ENCODE results near the gene NEU2.
"Not testable (repeated sequence)": the region's sequence is repeated elsewhere in the genome, so short reads cannot be mapped to it uniquely, and the experiment has no call there.

Gene NEU2

DNA sequence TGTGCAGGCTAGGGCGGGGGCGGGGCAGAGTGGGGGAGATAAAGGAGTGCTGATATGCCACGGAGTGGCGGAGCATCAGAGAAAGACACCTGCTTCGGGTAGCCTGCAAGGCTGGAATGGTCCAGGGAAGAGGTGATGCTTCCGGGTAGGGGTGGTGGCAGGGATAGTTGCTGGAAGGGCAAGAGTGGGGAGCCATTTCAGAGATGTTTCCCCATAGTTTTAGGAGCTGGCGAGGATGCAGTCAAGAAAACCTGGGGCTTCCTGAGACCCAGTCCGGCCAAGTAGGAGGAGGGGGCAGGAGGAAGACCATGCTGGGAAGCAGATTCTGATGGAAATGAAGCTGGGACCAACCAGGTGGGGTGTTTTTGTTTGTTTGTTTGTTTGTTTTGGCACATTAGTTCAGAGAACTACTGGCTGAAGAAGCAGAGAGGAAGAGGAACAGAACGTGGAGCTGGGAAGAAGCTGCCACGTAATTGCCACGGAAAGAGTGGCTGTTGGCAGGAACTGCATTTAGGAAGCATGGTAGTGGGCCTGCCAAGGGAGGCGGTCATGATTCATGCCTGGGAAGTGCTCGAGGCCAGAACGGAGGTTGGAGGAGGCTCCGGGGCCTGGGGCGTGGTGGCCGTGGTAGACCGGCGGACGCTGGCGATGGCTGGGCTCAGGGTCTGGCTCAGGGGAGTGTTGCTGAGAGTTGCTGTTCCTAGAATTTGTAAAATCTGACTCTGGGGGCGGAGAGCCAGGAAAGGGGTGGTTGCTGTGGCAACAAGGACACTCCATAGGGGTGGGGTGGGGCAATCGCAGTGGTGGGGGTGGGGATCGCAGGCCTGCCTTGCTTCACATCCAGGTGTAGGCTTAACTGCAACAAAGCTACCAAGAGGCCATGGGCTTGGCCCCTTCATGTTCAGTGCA, 19.0 kb downstream of the NEU2 start:
- no peaks in the 10 kb centered on the region for H3K9me3 ChIP-seq (ENCODE audit: insufficient read depth, low read depth, low read length)
- H3K4me3 ChIP-seq (ENCODE audit: low read length), result peak overlapping the region; percentile 55
- peak overlapping the region; percentile 92 for H3K27ac ChIP-seq (ENCODE audit: low read depth, low read length)
- H3K4me1 ChIP-seq (ENCODE audit: insufficient read depth, low read length), result peaks cover 26% of the 10 kb centered on the region
- H3K27me3 ChIP-seq (ENCODE audit: insufficient read depth, low read length), result peaks cover 14% of the 10 kb centered on the region; the same call in 1 of the 2 replicates
- H3K9ac ChIP-seq (ENCODE audit: low read depth, low read length), result peak overlapping the region; percentile 76
- H3K36me3 ChIP-seq (ENCODE audit: insufficient read depth, low read length), result no peaks in the 10 kb centered on the region
- WGBS, result 6% methylated on average over 24 of the region's 24 CpGs

DNA sequence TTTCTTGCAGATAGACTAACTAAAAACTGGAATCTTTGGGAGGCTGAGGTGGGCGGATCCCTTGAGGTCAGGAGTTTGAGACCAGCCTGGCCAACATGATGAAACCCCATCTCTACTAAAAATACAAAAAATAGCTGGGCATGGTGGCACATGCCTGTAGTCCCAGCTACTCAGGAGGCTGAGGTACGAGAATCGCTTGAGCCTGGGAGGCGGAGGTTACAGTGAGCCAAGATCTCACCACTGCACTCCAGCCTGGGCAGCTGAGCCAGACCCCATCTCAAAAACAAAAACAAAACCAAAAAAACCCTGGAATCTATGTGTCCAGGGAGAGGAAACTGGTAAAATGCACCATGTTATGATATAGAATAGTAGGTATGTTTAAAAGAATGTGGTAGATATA, 20.0 kb downstream of the NEU2 start:
- WGBS, result 92% methylated on average over 4 of the region's 4 CpGs
- Histone ChIP-seq H3K27me3 (ENCODE audit: insufficient read depth, low read length) (peaks cover 14% of the 10 kb centered on the region; the same call in 1 of the 2 replicates), H3K4me1 (ENCODE audit: insufficient read depth, low read length) (peaks cover 26% of the 10 kb centered on the region), H3K27ac (ENCODE audit: low read depth, low read length) (peak overlapping the region; percentile 92; the same call in 1 of the 2 replicates), H3K4me3 (ENCODE audit: low read length) (peak overlapping the region; percentile 55; the same call in 1 of the 2 replicates)
- H3K9ac ChIP-seq (ENCODE audit: low read depth, low read length); H3K36me3 ChIP-seq (ENCODE audit: insufficient read depth, low read length); H3K9me3 ChIP-seq (ENCODE audit: insufficient read depth, low read depth, low read length): not testable (repeated sequence)

DNA sequence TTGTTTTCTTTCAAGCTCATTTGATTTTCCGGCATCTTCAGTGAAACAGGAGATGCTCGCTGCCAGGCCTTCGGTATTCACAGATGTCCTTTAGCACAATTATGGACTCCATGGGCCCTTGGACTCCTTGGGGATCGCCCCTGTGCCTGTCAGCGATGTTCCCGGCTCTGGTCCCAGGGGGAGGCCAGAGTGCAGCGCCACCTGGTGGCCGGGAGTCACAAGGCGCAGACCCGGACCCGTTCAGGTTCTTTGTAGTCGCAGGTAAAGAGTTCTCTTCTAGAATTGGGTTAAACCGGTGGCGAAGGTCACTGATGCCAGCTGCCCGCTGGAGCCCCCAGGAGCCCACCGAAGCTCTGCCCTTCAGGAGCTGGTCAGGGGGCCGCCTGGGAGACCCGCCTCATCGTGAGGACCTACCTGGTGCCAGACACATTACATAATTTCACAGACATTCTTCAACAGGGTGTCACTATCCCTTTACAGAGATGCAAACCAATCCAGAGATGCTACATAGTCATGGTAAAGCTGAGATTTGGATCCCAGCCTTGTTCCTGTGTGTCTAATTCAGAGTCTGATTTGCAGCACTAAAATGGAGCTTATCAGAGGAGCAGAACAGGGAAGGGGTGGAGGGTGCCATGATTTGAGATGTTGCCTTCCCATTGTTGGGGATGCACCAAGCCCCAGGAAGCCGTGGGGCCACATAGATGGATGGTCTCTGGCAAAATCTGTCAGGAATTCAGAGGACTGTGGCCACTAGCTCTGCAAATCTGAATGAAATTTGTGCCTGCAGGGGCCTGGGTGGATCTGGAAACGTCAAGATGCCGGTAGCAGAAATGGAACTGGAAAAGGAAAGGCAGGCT, 21.7 kb downstream of the NEU2 start:
- H3K36me3 ChIP-seq (ENCODE audit: insufficient read depth, low read length), result no peaks in the 10 kb centered on the region
- 30% methylated on average over 22 of the region's 22 CpGs for WGBS

DNA sequence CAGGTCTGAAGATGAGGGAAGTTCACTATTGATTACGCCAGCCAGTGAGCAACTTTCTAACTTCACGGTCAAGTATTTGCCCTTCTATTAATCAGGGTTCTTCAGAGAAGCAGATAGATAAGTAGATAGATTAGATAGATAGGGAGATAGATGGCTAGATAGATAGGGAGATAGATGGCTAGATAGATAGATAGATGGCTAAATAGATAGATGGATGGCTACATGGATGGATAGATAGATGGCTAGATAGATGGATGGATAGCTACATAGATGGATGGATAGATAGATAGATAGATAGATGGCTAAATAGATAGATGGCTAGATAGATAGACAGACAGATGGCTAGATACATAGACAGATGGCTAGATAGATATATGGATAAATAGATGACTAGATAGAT, 22.9 kb downstream of the NEU2 start:
- H3K27ac ChIP-seq (ENCODE audit: low read depth, low read length), result no peak overlapping the region
- WGBS, result 93% methylated on average over 2 of the region's 2 CpGs
- H3K4me3 ChIP-seq (ENCODE audit: low read length), result no peak overlapping the region
- no peaks in the 10 kb centered on the region for H3K36me3 ChIP-seq (ENCODE audit: insufficient read depth, low read length)
- peaks cover 14% of the 10 kb centered on the region; the same call in 1 of the 2 replicates for H3K27me3 ChIP-seq (ENCODE audit: insufficient read depth, low read length)
- peaks cover 18% of the 10 kb centered on the region for H3K4me1 ChIP-seq (ENCODE audit: insufficient read depth, low read length)
- no peaks in the 10 kb centered on the region for H3K9me3 ChIP-seq (ENCODE audit: insufficient read depth, low read depth, low read length)
- H3K9ac ChIP-seq (ENCODE audit: low read depth, low read length), result no peak overlapping the region

More for the DNA sequence above, 21.7 kb downstream of the NEU2 start:
- no peak overlapping the region for H3K9ac ChIP-seq (ENCODE audit: low read depth, low read length)
- no peak overlapping the region for H3K27ac ChIP-seq (ENCODE audit: low read depth, low read length)
- no peaks in the 10 kb centered on the region for H3K9me3 ChIP-seq (ENCODE audit: insufficient read depth, low read depth, low read length)
- H3K4me3 ChIP-seq (ENCODE audit: low read length), result no peak overlapping the region
- peaks cover 26% of the 10 kb centered on the region for H3K4me1 ChIP-seq (ENCODE audit: insufficient read depth, low read length)
- H3K27me3 ChIP-seq (ENCODE audit: insufficient read depth, low read length), result peaks cover 14% of the 10 kb centered on the region; the same call in 1 of the 2 replicates

DNA sequence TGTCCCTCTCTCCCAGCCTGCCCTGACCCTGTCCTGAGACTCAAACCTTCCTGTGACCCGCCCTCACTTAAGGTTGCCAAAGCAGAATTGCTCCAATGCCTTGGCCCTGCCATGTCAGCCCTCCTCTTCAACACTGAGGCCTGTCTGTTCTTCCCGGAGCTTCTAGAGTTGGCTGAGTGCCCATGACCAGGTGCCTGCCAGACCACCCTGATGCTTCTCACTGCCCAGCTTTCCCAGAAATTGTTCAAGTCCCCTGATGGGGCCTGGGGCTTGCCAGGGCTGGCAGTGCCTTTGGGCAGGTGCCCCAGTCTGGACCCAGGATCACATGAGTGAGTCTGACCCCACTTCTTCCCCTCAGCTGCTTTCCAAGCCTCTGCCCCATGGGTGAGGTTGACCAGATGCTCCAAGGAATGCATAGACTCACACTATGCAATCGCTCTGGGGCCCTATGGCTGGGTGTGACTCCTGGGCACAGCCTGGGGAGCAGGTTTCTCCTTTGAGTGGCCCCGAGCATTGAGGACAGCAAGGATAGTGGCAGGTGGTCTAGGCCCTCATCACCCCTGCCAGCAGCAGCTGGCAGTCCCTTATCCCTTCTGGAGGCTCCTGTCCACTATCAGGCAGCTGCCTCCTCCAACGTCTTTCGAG, 24.6 kb downstream of the NEU2 start:
- Histone ChIP-seq H3K9me3 (ENCODE audit: insufficient read depth, low read depth, low read length) (no peaks in the 10 kb centered on the region), H3K27me3 (ENCODE audit: insufficient read depth, low read length) (peaks cover 14% of the 10 kb centered on the region; the same call in 1 of the 2 replicates), H3K4me1 (ENCODE audit: insufficient read depth, low read length) (peaks cover 7% of the 10 kb centered on the region), H3K27ac (ENCODE audit: low read depth, low read length) (no peak overlapping the region), H3K4me3 (ENCODE audit: low read length) (no peak overlapping the region), H3K36me3 (ENCODE audit: insufficient read depth, low read length) (no peaks in the 10 kb centered on the region), H3K9ac (ENCODE audit: low read depth, low read length) (no peak overlapping the region)
- WGBS, result 90% methylated on average over 6 of the region's 6 CpGs

DNA sequence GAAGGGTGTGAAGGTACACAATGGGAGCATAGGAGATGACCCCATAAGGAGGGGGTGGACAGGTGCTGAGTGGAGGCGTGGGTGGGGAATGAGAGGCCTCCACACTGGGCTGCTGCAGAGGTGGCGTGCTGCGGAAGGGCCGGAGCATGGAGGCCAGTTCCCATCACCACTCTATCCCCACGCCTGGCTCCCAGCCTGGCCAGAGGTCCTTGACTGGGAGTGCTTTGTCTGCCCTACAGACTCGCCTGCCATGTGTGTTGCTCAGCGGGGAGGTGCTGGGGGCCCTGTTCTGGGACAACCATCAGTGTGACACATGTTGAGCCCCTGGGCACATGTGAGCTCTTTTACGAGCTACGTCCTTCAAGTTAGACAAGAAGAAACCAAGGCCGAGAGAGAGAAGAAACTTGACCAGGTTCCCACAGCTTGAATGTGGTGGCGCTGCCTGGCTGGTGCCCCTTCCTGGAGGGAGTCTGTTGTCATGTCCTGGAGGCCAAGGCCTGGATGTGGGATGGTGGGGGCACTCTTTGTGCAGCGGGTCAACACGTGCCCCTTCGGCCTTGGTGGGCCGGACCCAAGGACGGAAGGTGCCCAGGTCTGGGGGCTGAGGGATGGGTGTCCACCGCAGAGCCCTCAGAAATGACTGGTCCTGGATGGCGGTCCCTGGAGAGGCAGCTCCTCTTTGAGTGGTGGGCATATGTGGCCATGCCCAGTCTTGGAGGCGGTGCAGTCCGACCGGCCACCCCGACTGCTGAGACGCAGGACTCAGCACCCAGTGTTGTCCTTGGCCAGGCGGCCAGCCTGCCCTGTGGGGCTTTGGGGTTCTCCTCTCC, 26.5 kb downstream of the NEU2 start:
- H3K4me1 ChIP-seq (ENCODE audit: insufficient read depth, low read length), result 0 out of 2 replicates have a peak, but pooled peaks cover 3% of the 10 kb centered on the region
- H3K9ac ChIP-seq (ENCODE audit: low read depth, low read length), result no peak overlapping the region
- H3K9me3 ChIP-seq (ENCODE audit: insufficient read depth, low read depth, low read length), result no peaks in the 10 kb centered on the region
- H3K4me3 ChIP-seq (ENCODE audit: low read length), result no peak overlapping the region
- H3K27me3 ChIP-seq (ENCODE audit: insufficient read depth, low read length), result peaks cover 9% of the 10 kb centered on the region; the same call in 1 of the 2 replicates
- no peak overlapping the region for H3K27ac ChIP-seq (ENCODE audit: low read depth, low read length)
- no peaks in the 10 kb centered on the region for H3K36me3 ChIP-seq (ENCODE audit: insufficient read depth, low read length)
- 95% methylated on average over 24 of the region's 24 CpGs for WGBS

DNA sequence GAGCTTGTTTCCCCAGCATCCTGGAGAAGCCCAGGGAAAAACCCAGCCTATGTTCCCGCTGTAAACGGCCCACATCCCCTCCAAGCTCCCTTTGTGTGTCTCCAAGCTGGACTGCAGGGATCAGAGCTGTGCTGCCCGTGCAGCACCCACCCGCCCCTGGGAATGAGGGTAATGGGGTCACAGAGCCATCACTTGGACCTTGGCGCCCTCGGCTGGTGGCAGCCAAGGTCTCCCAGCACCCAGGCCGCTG, 27.0 kb downstream of the NEU2 start:
- no peaks in the 10 kb centered on the region for H3K9me3 ChIP-seq (ENCODE audit: insufficient read depth, low read depth, low read length)
- 82% methylated on average over 7 of the region's 7 CpGs for WGBS
- H3K4me1 ChIP-seq (ENCODE audit: insufficient read depth, low read length), result no peaks in the 10 kb centered on the region
- H3K4me3 ChIP-seq (ENCODE audit: low read length), result no peak overlapping the region
- H3K9ac ChIP-seq (ENCODE audit: low read depth, low read length), result no peak overlapping the region
- H3K27ac ChIP-seq (ENCODE audit: low read depth, low read length), result no peak overlapping the region
- H3K36me3 ChIP-seq (ENCODE audit: insufficient read depth, low read length), result no peaks in the 10 kb centered on the region
- H3K27me3 ChIP-seq (ENCODE audit: insufficient read depth, low read length), result peaks cover 5% of the 10 kb centered on the region; the same call in 1 of the 2 replicates

DNA sequence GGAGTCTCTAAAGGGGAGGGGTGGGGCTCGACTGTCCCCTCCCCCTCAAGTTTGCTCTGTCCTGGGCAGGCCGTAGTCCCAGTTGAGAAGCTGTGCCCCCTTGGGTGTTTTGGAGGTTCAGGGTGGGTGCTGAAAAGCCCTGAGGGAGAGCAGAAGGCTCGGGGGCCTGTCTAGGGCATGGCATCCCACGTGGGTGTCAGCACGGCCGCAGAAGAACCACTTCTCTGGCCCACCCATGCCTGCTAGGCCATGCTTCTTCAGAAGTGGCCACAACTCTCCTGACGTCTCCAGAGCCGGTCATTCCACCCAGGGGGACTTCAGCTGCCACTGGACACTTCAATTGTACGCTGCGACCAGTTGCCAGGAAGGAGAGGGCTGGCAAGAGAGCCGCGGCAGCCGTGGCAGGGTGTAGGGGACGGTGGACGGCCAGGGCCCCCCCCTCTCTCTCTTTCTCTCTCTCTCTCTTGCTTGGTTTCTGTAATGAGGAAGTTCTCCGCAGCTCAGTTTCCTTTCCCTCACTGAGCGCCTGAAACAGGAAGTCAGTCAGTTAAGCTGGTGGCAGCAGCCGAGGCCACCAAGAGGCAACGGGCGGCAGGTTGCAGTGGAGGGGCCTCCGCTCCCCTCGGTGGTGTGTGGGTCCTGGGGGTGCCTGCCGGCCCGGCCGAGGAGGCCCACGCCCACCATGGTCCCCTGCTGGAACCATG, 27.5 kb downstream of the NEU2 start, which contains the start of gene INPP5D:
Gene INPP5D (plus strand): TSS at position 546 of the 704 bp plus-strand sequence. CDS start 137 bp downstream, at position 683.
- Histone ChIP-seq H3K4me3 (ENCODE audit: low read length) (no peak within 1 kb of the TSS), H3K4me1 (ENCODE audit: insufficient read depth, low read length) (no peaks in the 10 kb centered on the region), H3K27ac (ENCODE audit: low read depth, low read length) (no peak within 1 kb of the TSS), H3K9ac (ENCODE audit: low read depth, low read length) (no peak within 1 kb of the TSS), H3K27me3 (ENCODE audit: insufficient read depth, low read length) (0 out of 2 replicates have a peak, but pooled peaks cover under 1% of the 10 kb centered on the region), H3K36me3 (ENCODE audit: insufficient read depth, low read length) (no peaks in the 10 kb centered on the region), H3K9me3 (ENCODE audit: insufficient read depth, low read depth, low read length) (no peaks in the 10 kb centered on the region)
- 89% methylated on average over 25 of the region's 26 CpGs for WGBS

DNA sequence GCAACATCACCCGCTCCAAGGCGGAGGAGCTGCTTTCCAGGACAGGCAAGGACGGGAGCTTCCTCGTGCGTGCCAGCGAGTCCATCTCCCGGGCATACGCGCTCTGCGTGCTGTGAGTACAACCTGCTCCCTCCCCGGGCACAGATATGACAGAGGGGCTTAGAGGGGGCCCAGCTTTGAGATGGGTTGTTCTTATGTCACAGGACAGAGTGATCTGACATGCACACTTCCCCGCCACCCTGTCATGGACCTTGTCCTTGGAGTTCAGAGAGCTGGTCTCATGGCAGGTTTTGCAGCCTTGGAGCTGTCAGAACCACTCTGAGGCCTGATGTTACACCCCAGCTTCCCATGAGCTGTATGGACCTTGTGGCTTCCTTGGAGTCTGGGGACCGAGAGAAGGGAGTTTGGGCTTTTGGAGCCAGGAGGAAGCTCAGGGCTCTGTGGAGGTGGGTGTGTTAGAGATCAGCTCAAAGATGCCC, 28.1 kb downstream of the NEU2 start:
- Histone ChIP-seq H3K27ac (ENCODE audit: low read depth, low read length) (no peak overlapping the region), H3K27me3 (ENCODE audit: insufficient read depth, low read length) (no peaks in the 10 kb centered on the region), H3K36me3 (ENCODE audit: insufficient read depth, low read length) (no peaks in the 10 kb centered on the region), H3K4me3 (ENCODE audit: low read length) (no peak overlapping the region), H3K9ac (ENCODE audit: low read depth, low read length) (no peak overlapping the region), H3K9me3 (ENCODE audit: insufficient read depth, low read depth, low read length) (no peaks in the 10 kb centered on the region), H3K4me1 (ENCODE audit: insufficient read depth, low read length) (no peaks in the 10 kb centered on the region)
- 93% methylated on average over 13 of the region's 13 CpGs for WGBS

Data from HUES64 (cell line).